ENCODE results near the gene FUBP1. TPM values are rescaled to one million over a fixed set of nuclear protein-coding genes. Genes with fewer than 3 reads are reported as not detected.
A peak's percentile ranks its signal among the peaks of the same experiment; 100 is the strongest.

Gene FUBP1
- total RNA-seq, 1 experiment from 2014 or later, result 271 TPM

DNA sequence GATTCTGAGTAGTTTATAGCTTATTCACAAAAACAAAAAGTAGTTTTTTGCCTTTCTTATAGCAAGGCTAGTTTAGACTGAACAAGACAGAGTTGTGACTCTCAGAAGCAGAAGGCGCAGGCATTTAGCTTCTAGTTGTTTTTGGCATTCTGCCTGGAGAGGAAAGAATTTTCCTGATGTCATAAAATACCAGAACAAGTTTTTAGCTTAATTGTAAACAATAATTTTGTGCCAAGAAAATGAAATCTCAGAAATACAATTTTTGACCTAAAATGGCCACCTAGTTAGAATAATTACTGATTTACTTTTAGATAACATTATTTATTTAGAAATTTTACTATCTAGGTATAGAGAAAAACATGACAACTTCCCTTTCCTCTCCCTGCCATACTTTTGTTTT lies 26.9 kb upstream of the FUBP1 start:
- no peaks in the 10 kb centered on the region for H3K4me1 ChIP-seq (ENCODE audit: insufficient read depth, low read length)
- H3K9me3 ChIP-seq (ENCODE audit: control insufficient read depth, low read depth, low read length), result no peaks in the 10 kb centered on the region
- WGBS (ENCODE audit: extremely low coverage, insufficient read length, low lambda C conversion rate), result no CpG with 5 or more reads among the region's 1 CpG
- H3K4me2 ChIP-seq (ENCODE audit: insufficient read depth, insufficient read length, low read length), result no peak overlapping the region
- H2AK5ac ChIP-seq (ENCODE audit: insufficient read length, low read length), result no peak overlapping the region
- no peak overlapping the region for H2AFZ ChIP-seq (ENCODE audit: low read length)
- H2BK20ac ChIP-seq (ENCODE audit: low read depth, low read length, poor library complexity, severe bottlenecking), result no peak overlapping the region
- H3K27me3 Mint-ChIP-seq (ENCODE audit: low read depth), result no peaks in the 10 kb centered on the region; the same call in 1 of the 2 replicates
- no peak for DNase-seq
- peaks cover 27% of the 10 kb centered on the region in 2 experiments for H3K4me1 Mint-ChIP-seq
- no peak overlapping the region for H3K9ac ChIP-seq (ENCODE audit: extremely low read depth, insufficient read length, low read length)
- H3K27me3 ChIP-seq (ENCODE audit: insufficient read depth, low read length), result no peaks in the 10 kb centered on the region
- no peak overlapping the region for H3K56ac ChIP-seq (ENCODE audit: insufficient read length, low read depth, low read length)
- H3K36me3 Mint-ChIP-seq (ENCODE audit: insufficient read depth in 1 of 3, low read depth in 3 of 3), result no peaks in the 10 kb centered on the region
- no peak overlapping the region for H3K14ac ChIP-seq (ENCODE audit: insufficient read depth, low read length)
- H3K23ac ChIP-seq (ENCODE audit: insufficient read length, low read depth, low read length), result no peak overlapping the region
- H2BK15ac ChIP-seq (ENCODE audit: low read depth, low read length), result no peak overlapping the region
- H3K27ac ChIP-seq (ENCODE audit: insufficient read length, low read depth, low read length), result no peak overlapping the region
- no peaks in the 10 kb centered on the region for H3K79me2 ChIP-seq (ENCODE audit: insufficient read depth, low read length)
- no peak overlapping the region for H2BK120ac ChIP-seq (ENCODE audit: low read depth, low read length, poor library complexity, severe bottlenecking)
- H3K23me2 ChIP-seq (ENCODE audit: insufficient read length, low read depth, low read length, poor library complexity, severe bottlenecking), result peaks cover 2% of the 10 kb centered on the region
- H2BK5ac ChIP-seq (ENCODE audit: insufficient read length, low read length), result no peak overlapping the region
- no peak overlapping the region for H3K4ac ChIP-seq (ENCODE audit: low read depth, low read length)
- H4K5ac ChIP-seq (ENCODE audit: insufficient read length, low read depth, low read length), result no peak overlapping the region
- H4K20me1 ChIP-seq (ENCODE audit: control insufficient read depth, insufficient read depth, insufficient read length), result no peaks in the 10 kb centered on the region
- no peaks in the 10 kb centered on the region for H3K79me1 ChIP-seq (ENCODE audit: insufficient read depth, low read depth, low read length, poor library complexity, severe bottlenecking)
- peaks cover 0 to 2% of the 10 kb centered on the region in 2 experiments; a peak in 1 of 5 replicates for H3K9me3 Mint-ChIP-seq
- no peak overlapping the region for H3K18ac ChIP-seq (ENCODE audit: insufficient read length, low read depth, low read length)
- peak overlapping the region; percentile 57 to 82; a peak in 4 of 5 replicates for H3K4me3 Mint-ChIP-seq
- no peak for TF ChIP-seq CTCF (conservative IDR thresholded peaks at IDR 0.05)
- H3T11ph ChIP-seq (ENCODE audit: low read length), result no peak overlapping the region
- peak overlapping the region in 1 of 3 experiments; percentile 56; a peak in 1 of 7 replicates for H3K27ac Mint-ChIP-seq
- H2BK12ac ChIP-seq (ENCODE audit: insufficient read length, low read depth, low read length), result no peak overlapping the region
- no peak overlapping the region for H4K8ac ChIP-seq (replicated peaks; ENCODE audit: insufficient read length, low read depth, low read length)
- H4K91ac ChIP-seq (ENCODE audit: insufficient read length, low read depth, low read length), result no peak overlapping the region

All from H9 (cell line).